Neuron (in vitro differentiated cells): ENCODE measurements around the gene GPR161.
A peak's percentile ranks its signal among the peaks of the same experiment; 100 is the strongest.

ENCODE experiments used
- H2AFZ ChIP-seq: one replicate; pipeline ENCODE4 v1.6.1; 2013; ENCODE audit warnings: low read depth, mild to moderate bottlenecking, inconsistent platforms, low read length, moderate library complexity
- H3K27me3 ChIP-seq: one replicate; pipeline ENCODE4 v1.6.1; 2013; ENCODE audit warnings: low read length; ENCODE audit not compliant: insufficient read depth
- H3K36me3 ChIP-seq: one replicate; pipeline ENCODE4 v1.6.1; 2013; ENCODE audit warnings: low read length; ENCODE audit not compliant: insufficient read depth
- H3K4me1 ChIP-seq: one replicate; pipeline ENCODE4 v1.6.1; 2013; ENCODE audit warnings: low read length; ENCODE audit not compliant: insufficient read depth
- H3K4me3 ChIP-seq: 2 replicates; pipeline ENCODE4 v1.5.1; 2013; ENCODE audit warnings: mild to moderate bottlenecking, low read length, moderate library complexity
- H3K9me3 ChIP-seq: one replicate; pipeline ENCODE4 v1.6.1; 2013; ENCODE audit warnings: low read length

The GPR161 gene

DNA sequence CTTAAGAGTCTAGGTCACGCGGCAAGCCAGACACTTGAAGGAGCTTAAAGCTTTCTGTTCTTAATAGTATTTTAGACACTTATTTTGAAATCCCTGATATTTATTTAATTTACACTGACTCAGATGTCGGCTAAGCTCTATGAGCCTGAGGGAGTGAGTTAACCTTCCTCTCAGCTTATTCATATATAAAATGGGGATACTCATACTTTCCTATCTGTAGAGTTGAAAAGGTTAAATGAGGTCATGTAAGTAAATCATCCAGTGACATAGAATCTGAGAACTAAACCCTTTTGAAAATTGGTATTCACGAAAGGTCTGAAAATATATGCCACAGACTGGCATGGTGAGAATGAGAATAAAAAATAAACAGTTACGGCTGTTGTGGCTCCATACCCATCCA is 1.4 kb upstream of the GPR161 start:
- H3K27me3 ChIP-seq, result no peaks in the 10 kb centered on the region
- H3K36me3 ChIP-seq, result no peaks in the 10 kb centered on the region
- H2AFZ ChIP-seq, result peak overlapping the region; percentile 69
- H3K4me3 ChIP-seq, result peak overlapping the region; percentile 83
- H3K9me3 ChIP-seq, result no peaks in the 10 kb centered on the region
- H3K4me1 ChIP-seq, result peaks cover 30% of the 10 kb centered on the region

DNA sequence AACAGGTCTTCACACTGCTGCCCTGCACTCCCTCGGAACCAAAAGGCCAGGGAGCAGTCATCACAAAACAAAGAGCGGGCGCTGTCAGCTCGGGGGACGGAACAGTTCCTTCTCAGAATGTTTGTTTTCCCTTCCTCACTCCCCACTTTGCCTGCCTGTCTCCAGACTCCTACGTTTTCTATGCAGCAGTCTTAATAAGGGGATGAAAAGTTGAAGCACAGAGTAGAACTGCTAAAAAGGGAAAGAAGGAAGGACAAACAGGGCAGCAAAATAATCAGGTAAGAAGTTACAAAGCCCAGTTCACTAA is 738 bp upstream of the GPR161 start:
- H3K4me1 ChIP-seq, result peaks cover 30% of the 10 kb centered on the region
- no peaks in the 10 kb centered on the region for H3K27me3 ChIP-seq
- peak overlapping the region; percentile 83 for H3K4me3 ChIP-seq
- peak overlapping the region; percentile 69 for H2AFZ ChIP-seq
- no peaks in the 10 kb centered on the region for H3K9me3 ChIP-seq
- peaks cover 2% of the 10 kb centered on the region for H3K36me3 ChIP-seq

DNA sequence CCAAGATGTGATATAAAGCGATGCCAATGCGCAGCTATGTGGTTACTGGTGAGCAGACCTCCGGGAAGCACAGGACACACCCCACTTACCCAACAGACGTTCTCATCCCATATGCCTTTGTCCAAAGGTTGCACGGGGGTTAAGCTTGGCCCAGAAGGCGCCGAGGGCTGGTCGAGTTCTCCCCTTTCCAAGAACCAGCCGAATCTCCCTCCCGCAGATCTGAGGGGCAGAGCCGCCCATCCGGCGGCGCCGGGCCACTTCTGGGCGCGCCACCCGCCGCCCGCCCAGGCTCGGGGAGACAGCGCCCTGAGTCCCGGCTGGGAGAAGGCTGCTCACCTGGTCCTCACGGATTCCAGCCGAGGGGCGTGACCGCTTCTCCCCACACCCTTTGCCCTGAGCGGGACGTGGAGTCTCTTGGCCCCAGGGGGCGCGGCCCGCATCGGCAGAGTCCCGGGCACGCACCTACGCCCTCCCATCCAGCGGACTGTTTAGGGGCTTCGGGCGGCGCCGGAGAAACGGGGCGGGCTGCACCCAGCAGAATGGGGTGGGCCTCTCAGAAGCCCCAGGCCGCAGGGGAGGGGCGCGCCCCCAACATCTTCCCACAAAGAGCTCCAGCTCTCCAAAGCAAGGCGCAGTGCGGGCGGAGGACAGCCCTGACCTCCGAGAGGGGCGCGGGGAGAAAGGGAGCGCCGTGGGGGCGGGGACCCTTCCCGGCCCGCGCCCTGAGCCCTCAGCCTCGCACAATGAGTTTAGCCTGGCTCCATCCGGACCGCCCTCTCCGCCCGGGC is 615 bp downstream of the GPR161 start:
- Histone ChIP-seq H3K4me3 (peak overlapping the region; percentile 83), H3K36me3 (peaks cover 4% of the 10 kb centered on the region), H3K27me3 (no peaks in the 10 kb centered on the region), H2AFZ (peak overlapping the region; percentile 40), H3K4me1 (peaks cover 30% of the 10 kb centered on the region), H3K9me3 (no peaks in the 10 kb centered on the region)

DNA sequence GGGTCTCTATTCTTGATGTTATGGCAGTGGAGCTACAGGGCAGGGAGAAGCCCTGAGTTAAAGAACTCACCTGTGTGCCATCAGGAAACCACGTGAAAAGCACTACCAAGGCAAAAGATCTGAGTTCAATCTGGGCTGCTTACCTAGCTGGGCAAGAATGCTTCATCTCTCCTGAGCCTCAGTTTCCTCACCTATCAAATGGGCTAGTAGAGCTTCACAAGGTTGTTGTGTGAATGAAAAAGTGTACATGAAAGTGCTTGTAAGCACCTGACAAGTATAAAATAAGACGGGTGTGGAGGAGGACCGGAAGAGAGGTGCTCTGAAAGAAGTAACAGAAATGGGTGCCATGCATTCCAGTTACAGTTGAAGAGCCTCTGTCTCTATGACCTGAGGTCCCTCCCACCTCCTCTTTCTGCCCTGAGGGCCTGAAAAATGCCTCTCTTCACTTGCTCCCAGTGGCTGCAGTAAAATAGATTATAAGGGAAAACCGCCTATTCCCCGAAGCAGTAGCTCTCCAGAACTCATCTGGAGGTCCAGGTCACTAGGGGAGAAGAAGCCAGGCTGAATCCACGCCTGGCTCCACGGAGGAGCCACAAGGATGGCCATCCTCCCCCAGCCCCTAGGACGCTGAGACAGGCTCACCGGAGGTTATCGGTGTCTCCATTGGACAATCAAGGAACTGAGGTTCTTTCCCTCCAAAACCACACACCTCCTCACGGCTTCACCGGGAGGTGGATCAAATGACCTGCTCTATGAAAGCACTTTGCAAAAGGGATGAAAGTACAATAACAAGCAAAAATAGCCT is 1.4 kb downstream of the GPR161 start:
- Histone ChIP-seq H3K27me3 (no peaks in the 10 kb centered on the region), H2AFZ (peak overlapping the region; percentile 40), H3K4me1 (peaks cover 30% of the 10 kb centered on the region), H3K36me3 (peaks cover 12% of the 10 kb centered on the region), H3K9me3 (no peaks in the 10 kb centered on the region), H3K4me3 (peak overlapping the region; percentile 83)

DNA sequence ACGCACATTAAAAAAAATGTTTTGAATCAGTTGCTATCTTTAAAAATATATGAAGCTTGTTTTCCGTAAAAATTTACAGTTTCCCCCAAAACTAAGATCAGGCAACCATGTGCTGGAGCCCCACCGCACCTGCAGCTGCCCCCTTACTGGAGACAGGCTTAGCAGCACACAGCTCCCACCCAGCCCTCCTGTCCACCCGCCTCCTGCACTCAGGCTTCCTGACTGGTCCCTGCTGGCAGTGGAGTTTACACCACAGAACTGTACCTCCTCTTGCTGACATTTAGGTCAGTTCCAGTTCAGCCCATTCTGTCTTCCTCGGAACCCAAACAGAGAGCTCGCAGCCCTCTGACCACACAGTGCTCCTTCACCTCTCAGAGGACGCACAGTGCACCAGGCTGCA is 2.1 kb downstream of the GPR161 start:
- no peaks in the 10 kb centered on the region for H3K9me3 ChIP-seq
- H2AFZ ChIP-seq, result no peak overlapping the region
- peak overlapping the region; percentile 83 for H3K4me3 ChIP-seq
- no peaks in the 10 kb centered on the region for H3K27me3 ChIP-seq
- H3K36me3 ChIP-seq, result peaks cover 18% of the 10 kb centered on the region
- peaks cover 30% of the 10 kb centered on the region for H3K4me1 ChIP-seq

DNA sequence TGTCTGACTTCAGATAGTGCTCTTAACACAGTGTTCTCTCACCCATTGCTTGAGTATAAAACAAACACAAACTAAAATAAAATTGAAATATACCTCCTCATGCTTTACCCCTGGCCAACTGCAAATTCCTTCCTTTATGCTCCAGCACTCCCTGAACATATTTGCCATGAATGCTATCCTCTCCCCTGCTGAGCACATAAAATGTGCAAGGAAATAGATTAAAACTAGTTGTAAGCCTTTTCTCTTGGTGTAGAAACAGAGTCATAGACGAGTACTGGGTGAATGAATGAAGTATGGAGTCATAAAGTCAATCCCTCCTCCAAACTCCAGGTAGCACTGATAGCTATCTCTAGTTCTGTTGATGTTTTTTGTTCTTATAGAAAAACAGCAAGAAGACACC is 2.6 kb downstream of the GPR161 start:
- Histone ChIP-seq H3K9me3 (no peaks in the 10 kb centered on the region), H3K27me3 (no peaks in the 10 kb centered on the region), H3K4me1 (peaks cover 30% of the 10 kb centered on the region), H2AFZ (no peak overlapping the region), H3K4me3 (no peak overlapping the region), H3K36me3 (peaks cover 20% of the 10 kb centered on the region)

DNA sequence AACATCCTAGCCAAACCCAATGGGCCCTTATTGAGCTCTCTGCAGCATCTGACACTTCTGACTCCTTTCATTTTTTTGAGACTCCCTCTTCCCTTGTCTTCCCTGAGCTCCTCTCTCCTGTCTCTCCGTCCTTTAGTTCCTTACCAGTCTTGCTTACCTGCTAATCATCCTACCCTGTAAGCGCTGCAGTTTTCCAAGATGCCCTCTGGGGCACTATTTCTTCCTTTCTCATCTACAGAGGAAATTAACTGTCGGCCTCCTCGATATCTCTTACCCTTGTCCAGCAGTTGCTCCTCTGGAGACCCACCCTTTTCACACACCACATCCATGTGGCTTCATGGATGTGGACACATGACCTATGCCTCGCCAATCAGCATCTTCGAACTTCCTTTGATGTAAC is 6.8 kb downstream of the GPR161 start:
- no peak overlapping the region for H2AFZ ChIP-seq
- H3K27me3 ChIP-seq, result no peaks in the 10 kb centered on the region
- H3K4me3 ChIP-seq, result no peak overlapping the region
- H3K36me3 ChIP-seq, result peaks cover 46% of the 10 kb centered on the region
- peaks cover 12% of the 10 kb centered on the region for H3K4me1 ChIP-seq
- peaks cover 8% of the 10 kb centered on the region for H3K9me3 ChIP-seq

DNA sequence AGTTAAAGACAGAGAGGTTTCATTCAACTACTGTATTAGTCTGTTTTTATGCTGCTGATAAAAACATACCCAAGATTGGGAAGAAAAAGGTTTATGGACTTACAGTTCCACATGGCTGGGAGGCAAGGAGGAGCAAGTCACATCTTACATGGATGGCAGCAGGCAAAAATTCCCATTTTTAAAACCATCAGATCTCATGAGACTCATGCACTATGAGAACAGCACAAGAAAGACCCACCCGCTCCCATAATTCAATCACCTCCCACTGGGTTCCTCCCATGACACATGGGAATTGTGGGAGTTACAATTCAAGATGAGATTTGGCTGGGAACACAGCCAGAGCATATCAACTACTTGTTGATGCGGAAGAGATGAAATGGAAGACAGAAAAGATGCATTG is 9.2 kb downstream of the GPR161 start:
- H3K27me3 ChIP-seq, result no peaks in the 10 kb centered on the region
- H3K4me3 ChIP-seq, result no peak overlapping the region
- H3K36me3 ChIP-seq, result peaks cover 57% of the 10 kb centered on the region
- H2AFZ ChIP-seq, result no peak overlapping the region
- H3K4me1 ChIP-seq, result no peaks in the 10 kb centered on the region
- H3K9me3 ChIP-seq, result peaks cover 11% of the 10 kb centered on the region

DNA sequence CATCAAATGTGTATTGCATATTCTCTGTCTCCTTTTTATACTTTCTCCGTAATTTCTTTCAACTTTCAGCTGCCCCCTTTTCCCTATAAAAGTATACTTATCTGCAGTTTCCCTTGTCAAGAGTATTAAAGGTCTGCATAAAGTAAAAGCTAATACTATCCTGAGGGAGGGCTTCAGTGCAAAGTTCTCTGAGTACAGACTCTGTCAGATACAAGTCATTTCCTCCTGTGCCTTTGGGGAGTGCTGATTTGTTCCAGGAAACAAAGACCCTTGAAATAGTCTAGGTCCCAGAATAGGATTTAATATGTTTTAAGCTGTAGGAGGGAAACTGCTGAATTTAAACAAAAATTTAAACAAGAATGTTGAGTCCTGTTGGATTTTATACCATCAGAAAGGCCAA is 11.7 kb downstream of the GPR161 start:
- Histone ChIP-seq H3K9me3 (peaks cover 11% of the 10 kb centered on the region), H3K4me3 (no peak overlapping the region), H3K36me3 (peaks cover 50% of the 10 kb centered on the region)

DNA sequence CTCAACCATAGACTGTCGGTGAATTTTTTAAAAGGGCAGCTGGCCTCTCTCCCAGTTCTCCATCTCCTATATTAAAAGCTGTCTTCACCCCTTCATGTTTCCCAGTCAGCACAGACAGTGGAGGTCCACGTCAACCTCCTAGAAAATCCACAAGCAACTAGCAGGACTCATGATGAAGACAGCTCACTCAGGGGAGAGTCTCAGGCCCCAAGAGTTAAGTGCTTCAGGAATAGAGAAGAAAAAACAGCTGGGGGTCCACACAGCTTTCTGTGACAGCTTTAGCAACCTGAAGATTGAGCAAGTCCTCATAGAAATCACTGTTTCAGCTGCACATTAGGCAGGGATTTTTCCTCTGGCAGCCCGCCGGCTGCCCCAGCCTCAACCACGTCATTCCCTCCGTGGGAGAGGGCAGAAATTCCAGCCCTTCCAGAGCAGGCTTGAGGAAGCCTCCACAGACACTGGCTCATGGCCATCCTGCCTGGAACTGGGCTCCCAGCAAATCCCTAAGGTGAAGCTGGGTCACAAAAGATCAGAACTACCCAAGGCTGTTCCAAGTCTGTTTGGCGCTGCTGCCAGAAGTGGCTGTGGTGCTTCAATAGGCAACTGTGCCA is 15.2 kb downstream of the GPR161 start:
- Histone ChIP-seq H3K4me3 (no peak overlapping the region), H3K27me3 (no peaks in the 10 kb centered on the region), H3K9me3 (peaks cover 18% of the 10 kb centered on the region), H2AFZ (no peak overlapping the region), H3K36me3 (peaks cover 45% of the 10 kb centered on the region), H3K4me1 (no peaks in the 10 kb centered on the region)

More for the DNA sequence above, 11.7 kb downstream of the GPR161 start:
- Histone ChIP-seq H2AFZ (no peak overlapping the region), H3K4me1 (no peaks in the 10 kb centered on the region), H3K27me3 (no peaks in the 10 kb centered on the region)

DNA sequence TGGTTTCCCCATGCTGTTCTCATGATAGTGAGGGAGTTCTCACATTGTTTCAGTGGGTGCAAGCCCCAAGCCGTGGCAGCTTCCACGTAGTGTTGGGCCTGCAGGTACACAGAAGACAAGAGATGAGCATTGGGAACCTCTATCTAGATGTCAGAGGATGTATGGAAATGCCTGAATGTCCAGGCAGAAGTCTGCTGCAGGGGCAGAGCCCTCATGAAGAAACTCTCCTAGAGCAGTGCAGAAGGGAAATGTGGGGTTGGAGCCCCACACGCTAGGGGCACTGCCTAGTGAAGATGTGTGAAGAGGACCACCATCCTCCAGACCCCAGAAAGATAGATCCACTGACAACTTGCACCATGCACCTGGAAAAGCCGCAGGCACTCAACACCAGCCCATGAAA is 17.0 kb downstream of the GPR161 start:
- Histone ChIP-seq H3K36me3 (peaks cover 46% of the 10 kb centered on the region), H3K4me3 (no peak overlapping the region), H3K4me1 (no peaks in the 10 kb centered on the region), H3K9me3 (peaks cover 19% of the 10 kb centered on the region), H3K27me3 (no peaks in the 10 kb centered on the region), H2AFZ (no peak overlapping the region)

DNA sequence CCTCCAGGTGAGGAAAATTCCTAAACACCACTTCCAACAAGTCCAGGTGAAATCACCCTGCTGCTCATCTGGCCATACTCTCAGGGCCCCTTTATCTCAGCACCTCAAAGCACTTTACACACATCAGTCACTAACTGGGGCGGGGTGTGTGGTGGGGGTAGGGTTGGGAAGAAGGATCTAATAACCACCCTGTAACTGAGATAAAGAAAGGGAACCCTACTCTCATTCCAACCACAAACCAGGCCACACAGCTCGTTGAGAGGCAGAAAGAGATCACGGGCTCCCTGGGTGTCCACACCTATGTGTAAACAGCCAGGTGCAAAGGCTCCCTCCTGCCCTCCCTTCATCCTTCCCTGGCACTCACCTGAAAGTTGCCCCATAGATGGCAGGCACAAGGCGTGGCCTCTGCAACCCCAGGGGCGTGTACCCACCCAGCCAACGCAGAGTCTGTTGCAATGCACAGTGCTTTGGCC is 20.4 kb downstream of the GPR161 start:
- Histone ChIP-seq H3K27me3 (no peaks in the 10 kb centered on the region), H2AFZ (no peak overlapping the region), H3K36me3 (peaks cover 38% of the 10 kb centered on the region)

DNA sequence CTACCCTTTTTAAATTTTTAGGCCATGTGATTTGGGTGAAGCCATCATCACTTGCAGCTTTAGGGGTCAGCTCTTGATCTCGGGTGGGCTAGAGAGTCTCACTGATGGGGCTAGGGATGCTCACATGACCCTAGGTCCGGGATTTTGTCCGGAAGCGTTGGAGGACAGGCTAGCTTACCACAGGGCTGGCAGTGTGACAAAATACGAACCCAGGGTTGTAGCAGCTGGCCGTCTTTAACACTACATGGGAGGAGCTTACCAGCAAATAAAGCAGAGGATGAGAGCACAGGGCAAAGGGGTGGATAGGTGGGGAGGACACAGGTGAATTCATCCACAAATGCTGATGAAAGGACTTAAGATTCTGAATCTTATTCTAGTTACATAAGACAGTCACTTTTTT is 21.9 kb downstream of the GPR161 start:
- H3K36me3 ChIP-seq, result peaks cover 43% of the 10 kb centered on the region
- peaks cover 21% of the 10 kb centered on the region for H3K9me3 ChIP-seq
- no peaks in the 10 kb centered on the region for H3K27me3 ChIP-seq
- no peak overlapping the region for H3K4me3 ChIP-seq
- no peak overlapping the region for H2AFZ ChIP-seq
- no peaks in the 10 kb centered on the region for H3K4me1 ChIP-seq

More for the DNA sequence above, 20.4 kb downstream of the GPR161 start:
- no peak overlapping the region for H3K4me3 ChIP-seq
- H3K4me1 ChIP-seq, result no peaks in the 10 kb centered on the region
- H3K9me3 ChIP-seq, result peaks cover 21% of the 10 kb centered on the region
